GM19467 (cell line): ENCODE results near the gene ZSCAN2.
"Not testable (repeated sequence)": the region's sequence is repeated elsewhere in the genome, so short reads cannot be mapped to it uniquely, and the experiment has no call there.

ENCODE experiments used
- ATAC-seq: cut with Tn5 transposase; IDR thresholded peaks from one replicate; pipeline ENCODE4 v1.9.1; 2021; ENCODE audit warnings: mild to moderate bottlenecking, moderate library complexity; ENCODE audit not compliant: unreplicated experiment

ZSCAN2 gene

DNA sequence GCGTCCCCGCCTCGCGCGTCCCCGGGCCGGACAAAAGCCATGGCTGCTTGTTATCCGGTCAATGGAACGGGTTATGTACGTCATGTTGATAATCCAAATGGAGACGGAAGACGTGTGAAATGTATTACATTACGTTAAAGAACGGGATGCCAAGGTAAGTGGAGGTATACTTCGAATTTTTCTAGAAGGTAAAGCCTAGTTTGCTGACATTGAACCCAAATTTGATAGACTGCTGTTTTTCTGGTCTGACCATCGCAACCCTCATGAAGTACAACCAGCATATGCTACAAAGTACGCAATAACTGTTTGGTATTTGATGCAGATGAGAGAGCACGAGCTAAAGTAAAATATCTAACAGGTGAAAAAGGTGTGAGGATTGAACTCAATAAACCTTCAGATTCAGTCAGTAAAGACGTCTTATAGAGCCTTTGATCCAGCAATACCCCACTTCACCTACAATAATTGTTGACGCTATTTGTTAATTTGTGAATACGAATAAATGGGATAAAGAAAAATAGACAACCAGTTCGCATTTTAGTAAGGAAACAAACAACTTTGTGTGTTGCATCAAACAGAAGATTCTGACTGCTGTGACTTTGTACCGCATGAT is 33.5 kb downstream of the ZSCAN2 start:
- ATAC-seq: no peak

DNA sequence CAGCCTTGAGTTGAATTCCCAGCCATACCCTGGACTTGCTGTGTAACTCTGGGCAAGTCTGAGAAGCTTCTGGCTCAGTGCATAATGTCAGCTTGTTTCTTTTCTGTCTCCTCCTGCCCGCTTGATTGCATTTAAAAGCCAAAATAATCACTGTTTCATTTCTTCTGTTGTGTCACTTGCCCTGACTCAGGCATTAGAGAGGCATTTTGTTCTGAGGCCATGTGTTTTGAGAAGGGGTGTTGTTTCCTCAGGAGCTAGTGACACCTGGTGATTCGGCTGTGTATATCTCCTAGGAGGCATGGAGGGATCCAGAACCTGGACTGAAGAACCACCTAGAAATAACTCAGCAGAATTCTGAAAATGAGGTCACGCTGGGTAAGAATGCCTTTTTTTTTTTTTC is 37.3 kb downstream of the ZSCAN2 start:
- ATAC-seq: no peak

DNA sequence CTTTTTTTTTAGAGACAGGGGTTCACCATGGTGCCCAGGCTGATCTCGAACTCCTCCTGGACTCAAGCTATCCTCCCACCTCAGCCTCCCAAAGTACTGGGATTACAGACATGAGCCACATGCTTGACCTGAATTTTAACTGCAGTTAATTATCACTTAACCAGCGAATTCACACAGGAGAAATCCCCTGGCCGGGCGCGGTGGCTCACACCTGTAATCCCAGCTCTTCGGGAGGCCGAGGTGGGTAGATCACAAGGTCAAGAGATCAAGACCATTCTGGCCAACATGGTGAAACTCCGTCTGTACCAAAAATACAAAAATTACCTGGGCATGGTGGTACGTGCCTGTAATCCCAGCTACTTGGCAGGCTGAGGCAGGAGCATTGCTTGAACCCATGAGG is 41.1 kb downstream of the ZSCAN2 start:
- not testable (repeated sequence) for ATAC-seq

DNA sequence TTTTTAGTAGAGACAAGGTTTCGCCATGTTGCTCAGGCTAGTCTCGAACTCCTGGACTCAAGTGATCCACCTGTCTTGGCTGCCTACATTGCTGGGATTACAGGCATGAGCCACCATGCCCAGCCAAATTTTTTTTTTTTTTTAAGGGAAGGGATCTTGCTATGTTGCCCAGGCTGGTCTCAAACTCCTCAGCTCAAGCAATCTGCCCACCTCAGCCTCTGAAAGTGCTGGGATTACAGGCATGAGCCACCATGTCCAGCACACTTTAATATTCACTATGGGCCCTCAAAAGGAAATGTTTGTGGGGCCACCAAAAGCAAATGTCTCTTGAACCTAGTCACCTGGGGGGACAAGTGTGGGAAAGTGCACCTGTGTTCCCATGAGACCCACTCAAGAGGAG is 41.8 kb downstream of the ZSCAN2 start:
- ATAC-seq: not testable (repeated sequence)

DNA sequence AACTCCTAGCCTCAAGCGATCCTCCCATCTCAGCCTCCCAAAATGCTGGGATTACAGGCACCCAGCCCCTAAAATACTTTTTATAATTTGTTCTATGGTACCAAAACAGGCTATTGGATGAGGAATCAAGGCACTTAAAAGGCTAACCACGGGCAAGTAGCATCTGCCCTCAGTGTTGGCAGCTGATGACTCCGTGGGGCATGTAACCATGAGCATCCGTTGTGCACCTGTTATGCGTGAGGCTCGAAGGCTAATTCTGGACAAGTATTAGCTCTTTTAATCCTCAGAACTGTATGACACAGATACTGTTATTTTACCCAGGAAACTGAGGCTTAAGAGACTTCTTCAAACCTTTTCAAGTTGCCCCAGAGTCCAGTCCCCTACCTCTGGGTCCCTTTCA is 43.0 kb downstream of the ZSCAN2 start:
- no peak for ATAC-seq

DNA sequence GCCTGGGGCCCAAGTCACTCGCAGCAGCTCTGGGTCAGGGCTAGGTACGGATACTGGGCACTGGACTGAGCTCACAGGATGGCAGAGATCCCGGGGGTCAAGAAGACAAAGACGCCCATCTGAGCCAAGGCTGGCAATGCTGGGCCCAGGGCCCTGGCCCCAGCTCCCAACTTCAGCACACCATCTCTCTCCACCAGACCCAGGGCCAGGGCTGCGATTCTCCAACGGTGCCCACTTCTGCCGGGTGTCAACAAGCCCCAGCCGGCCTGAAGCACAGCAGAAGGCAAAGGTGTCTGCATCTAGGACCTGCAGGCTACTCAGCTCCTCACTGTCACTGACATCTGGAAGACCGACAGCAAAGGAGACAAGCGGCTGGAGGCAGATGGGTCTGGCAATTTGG is 44.7 kb downstream of the ZSCAN2 start:
- ATAC-seq: no peak

DNA sequence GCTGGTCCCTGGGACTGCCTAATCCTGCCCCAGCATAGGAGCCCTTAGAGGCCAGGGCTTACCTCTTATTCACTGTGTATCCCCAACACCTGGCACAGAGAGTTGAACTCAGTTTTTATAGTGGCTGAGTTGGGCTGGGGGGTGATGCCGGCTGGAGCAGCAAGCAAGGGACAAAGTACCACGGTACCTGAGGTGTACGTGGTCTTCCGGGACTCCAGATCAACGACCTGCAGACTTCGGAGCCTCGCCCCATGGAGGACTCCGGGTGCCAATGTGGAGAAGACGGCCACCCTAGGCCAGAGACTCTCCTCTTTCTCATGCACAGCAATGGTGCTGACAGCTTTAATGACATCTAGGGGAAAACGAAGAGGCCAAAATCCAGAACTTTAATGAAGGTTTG is 45.2 kb downstream of the ZSCAN2 start:
- no peak for ATAC-seq

DNA sequence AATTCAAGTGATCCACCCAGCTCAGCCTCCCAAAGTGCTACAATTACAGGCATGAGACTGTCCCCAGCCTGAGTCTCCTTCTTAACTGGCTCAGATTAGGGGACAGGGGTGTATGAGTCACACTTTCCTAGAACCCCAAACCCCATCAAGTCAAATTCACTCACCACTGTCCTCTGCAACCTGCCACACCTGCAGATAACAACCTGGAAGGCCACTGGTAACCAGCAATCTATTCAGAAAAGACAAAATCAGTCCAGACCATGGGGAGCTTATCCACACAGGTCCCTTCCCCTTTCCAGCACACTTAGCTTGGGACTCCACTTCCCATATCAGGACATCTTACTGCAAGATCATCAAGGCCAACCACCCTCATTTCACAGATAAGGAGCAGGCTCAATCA is 46.9 kb downstream of the ZSCAN2 start:
- no peak for ATAC-seq

DNA sequence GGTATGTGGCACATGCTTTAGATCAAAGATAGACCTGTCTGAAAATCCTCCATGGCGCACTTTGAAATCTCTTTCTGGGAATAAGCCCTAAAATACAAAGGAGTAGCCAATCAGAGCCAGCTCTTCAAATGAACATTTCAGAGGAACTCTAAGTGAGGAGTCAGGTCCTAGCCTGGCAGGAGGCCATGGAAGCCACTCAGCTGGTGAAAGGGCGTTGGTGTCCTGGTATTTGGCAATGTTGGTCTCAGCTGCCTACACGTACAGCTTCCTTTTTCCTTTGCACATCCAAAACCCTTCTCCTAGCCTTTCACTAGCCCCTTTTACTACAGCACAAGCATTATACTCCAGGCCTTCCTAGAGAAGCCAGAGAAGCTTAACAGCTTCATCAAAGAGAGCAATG is 47.7 kb downstream of the ZSCAN2 start:
- ATAC-seq: no peak

DNA sequence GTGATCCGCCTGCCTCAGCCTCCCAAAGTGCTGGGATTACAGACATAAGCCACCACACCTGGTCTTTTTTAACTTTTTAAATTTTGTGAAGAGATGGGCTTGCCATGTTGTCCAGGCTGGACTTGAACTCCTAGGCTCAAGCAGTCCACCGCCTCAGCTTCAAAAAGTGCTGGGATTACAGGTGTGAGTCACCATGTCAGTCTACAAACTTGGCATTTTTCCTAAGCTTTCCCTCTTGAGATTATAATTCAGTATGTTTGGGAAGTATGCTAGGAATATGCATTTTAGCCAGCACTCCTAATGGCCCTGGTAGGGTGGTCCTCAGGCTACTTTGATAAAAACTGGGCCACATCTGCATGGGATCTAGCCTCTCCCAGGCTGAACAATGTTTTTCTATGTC is 48.9 kb downstream of the ZSCAN2 start:
- no peak for ATAC-seq

DNA sequence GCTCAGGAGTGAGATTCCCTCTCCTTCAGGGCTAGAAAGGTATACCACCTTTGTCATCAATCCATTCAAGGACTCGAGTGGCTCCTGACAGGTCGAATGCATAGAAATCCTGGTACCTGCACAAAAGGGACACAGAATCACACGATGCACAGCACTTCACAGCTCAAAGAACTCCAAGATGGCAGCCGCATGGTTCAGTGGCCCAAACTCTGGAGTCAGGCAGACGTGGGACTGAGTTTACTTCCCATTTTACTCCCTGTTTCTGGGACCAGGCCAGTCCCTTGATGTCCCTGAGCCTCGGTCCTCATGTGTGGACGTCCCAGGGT is 52.7 kb downstream of the ZSCAN2 start:
- no peak for ATAC-seq

DNA sequence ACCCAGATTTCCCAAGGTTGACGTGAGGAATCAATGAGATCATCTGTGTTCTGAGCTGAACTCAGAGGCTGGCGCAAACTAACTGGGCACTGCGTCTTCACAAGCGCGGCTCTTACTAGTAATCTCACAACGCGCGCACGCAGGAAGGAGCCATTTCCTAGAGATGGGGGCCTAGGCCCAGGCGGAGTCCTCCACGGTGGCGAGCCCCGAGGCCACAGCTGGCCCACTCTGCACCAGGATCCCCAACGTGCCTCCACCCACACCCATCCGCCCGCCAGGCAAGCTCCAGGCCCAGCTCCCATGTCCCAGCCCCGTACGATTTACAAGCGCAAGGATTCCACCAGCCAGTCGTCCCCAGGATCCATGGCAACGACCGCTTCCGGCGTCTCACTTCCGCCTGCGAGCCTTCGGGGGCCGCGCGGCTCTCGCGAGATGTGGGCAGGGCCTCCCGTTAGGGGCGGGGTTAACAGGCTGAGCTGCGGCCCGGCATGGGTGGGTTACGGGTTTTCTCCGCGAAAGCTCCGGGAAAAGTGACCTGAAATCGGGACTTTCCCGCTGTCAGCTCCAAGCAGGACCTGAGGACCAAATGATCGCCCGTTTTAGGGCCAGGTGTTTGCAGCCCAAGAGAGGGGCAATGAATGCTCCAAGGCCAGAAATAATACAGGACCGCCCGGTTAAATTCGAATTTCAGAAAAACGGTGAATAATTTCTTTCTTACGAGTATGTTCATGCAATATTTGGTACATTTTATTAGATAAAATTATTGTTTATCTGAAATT is 53.3 kb downstream of the ZSCAN2 start, which contains the start of gene WDR73:
WDR73 (minus strand) TSS at position 374 of the 779 bp plus-strand sequence; CDS start at position 365, 9 bp downstream.
- peak; percentile 75 for ATAC-seq

DNA sequence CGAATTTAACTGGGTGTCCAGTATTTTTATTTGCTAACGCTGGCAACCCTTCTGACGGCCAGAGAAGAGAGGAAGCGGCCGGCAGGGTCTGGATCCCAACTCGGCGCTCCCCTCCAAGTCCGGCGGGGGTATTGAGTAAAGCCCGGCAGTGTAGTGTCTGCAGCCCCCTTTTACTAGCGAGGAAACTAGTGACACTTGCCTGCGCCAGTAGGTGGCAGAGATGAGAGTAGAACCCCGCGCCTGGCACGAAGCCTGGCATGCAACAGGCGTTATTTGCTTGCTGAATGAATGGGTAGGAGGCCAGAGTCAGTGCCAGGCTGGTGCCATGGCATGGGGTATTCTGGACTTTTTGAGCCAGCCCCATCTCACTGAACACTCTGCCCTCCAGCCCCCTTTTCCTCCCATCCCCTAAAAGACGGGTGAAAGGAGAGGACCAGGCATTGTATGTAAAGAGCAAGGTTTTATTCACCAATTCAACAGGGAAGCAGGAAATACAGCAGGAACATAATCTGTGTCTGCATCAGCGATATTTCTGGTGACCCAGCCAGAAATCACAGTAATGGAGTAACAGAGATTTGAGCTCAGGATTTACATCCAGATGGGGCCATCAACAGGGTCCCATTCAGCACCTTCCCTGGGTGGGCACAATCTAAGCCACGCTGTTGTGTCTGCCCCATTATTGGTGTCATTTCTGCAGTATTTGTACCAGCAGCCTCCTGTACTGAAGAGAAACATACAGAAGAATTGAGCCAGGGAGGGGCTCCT is 54.1 kb downstream of the ZSCAN2 start:
- ATAC-seq: no peak

DNA sequence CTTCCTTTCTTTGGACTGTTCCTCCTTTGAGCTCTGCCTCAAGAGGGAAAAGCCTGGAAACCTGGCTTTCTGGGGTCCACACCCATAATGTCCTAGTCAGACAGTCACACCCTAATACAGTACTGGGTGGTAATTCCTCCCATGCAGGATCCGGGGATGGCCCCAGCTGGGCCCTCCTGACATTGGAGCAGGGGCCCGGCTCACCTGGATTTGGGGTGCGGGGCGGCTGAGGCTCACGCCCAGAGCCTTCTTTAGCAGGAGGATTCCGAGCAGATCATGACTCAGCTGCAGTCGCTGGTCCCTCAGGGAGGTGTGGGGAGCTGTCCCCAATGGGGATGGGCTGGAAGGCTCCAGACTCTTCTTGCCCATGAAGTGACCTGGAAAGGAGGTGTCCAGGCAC is 56.2 kb downstream of the ZSCAN2 start:
- no peak for ATAC-seq

DNA sequence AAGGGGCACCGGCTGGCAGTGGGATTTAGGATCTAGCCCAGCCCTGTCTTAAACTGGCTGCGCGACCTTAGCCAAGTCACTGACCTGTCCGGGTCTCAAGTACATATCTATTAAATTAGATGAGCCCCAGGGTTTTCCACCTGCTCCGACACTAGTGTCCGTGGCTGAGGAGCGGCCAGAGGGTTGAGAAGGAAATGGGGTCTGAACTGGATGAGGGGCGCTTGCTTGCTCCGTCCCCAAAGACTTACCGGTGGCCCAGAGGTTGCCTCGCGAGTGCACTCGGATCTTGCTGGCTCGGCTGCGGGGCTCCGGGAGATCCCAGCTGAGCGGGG is 56.9 kb downstream of the ZSCAN2 start:
- ATAC-seq: no peak

DNA sequence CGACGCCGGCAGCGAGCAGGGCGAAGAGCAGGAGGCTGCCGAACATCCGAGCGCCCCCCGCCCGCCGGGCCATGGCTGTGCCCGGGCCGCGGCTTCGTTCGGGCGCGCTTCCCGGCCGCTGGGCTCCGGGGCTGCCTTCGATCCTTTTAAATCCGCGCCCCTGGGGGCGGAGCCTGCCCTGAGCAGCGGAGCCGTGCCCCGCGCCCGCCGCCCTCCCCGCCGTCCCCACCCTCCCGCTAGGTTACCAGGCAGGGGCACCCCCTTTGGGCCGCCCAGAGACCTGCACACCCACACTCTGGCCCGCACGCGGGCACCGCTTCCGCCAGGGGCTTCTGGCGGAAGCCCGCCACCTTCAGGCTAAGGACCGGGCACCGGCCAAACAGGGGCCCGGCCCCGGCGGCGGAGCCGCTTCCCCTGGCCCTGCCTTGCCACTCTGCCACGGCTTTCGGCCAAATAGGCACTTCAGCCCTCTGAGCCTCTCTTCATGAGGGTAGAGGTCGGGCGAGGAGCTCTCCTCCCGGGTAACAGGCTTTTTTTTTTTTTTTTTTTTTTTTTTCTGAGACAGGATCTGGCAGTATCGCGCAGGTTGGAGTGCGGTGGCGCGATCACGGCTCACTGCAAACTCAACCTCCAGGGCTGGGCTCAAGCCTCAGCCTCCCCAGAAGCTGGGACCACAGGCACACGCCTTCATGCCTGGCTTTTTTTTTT is 57.4 kb downstream of the ZSCAN2 start, which contains the start of gene NMB:
NMB (minus strand) TSS at position 120 of the 708 bp plus-strand sequence; CDS start at position 73, 47 bp downstream.
- ATAC-seq: peak; percentile 70

DNA sequence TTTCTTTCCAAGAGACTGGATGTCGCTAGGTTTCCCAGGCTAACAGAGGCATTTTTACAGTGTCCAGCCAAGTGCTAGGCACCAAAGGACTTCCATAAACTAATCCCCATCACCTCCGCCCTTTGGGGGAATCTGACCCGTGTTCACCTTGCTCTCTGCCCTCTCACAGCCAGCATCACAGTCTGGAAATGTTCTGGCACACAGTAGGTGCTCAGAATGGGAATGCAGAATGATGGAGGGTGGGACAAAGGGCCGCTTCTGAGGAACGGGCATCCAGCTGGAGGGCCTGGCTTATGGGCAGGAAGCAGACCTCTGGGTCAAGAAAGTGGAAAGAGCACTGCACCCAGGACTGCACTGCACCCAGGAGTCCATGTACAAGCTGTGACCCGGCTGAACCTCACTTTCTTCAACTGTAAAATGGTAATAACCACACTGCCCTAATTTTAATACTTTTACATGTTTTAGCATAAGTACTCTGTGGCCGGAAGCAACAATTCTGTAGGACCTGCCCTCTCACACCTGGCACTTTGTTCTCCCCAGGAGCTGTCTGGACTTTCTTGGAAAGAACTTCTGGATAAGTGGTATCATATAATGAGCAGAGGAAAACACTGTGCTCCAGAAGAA is 58.1 kb downstream of the ZSCAN2 start:
- no peak for ATAC-seq

DNA sequence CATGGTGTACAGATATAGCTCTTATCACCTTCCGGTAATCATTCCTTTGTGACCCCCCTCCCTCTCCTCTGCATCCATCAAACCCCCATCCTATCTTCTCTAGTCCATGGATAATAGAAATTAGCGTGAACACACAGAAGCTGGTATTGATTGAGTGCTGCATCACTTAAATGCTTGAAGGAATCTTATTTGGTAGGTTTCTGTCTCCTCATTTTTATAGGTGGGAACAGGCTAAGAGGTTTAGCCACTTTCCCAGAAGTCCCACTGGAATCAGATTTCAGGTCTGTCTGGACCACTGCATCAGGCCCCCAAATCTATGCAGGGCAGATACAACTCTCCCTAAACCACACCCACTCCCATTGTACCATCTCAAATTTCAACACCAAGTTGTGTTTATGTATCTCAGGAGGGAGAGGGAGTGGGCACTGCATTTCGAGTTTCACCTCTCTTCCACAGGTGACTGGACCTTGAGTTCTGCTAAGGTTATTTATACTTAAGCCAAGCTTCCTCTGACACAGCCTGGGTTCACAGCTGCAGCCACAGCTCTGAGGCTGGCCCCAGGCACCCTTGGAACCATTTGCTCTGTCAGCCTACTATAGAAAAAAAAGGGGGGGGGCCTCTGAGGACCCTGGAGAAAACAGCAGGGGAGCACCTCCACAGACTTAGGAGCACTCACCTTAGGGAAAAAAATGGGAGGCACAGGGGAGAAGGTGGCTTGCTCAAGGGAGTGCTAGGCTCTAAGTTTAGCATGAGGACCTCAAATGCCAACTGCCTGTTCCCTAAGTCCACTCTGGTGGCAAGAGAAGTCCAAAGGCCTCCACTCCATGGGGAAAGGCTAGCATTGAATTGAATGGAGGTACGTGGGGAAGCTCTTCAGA is 59.3 kb downstream of the ZSCAN2 start:
- ATAC-seq: no peak

DNA sequence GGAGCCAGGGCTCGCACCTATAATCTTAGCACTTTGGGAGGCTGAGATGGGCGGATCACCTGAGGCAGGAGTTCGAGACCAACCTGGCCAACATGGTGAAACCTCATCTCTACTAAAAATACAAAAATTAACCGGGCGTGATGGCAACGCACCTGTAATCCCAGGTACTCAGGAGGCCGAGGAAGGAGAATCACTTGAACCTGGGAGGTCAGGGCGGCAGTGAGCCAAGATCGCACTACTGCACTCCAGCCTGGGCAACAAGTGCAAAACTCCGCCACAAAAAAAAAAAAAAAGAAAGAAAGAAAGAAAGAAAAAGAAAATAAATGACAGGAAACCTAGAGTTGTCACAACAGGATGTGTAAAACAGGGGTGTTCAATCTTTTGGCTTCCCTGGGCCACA is 60.2 kb downstream of the ZSCAN2 start:
- no peak for ATAC-seq

DNA sequence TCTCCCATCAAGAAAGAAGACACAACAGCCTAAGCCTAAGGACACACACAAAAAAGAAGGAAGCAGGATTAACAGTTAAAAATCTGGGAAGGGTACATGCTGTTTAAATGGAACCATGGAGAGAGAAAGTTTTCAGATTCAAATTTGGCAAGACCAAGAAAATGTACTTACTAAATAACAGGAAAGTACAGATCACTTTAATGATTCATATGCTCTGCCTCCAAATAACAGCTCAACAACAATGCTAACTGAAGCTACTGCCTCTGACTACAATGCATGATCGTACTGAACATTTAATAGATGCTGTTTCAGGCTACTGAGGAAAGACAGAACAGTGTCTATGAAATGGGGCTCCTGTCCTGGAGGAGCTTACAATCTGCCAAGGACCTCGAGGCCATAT is 65.6 kb downstream of the ZSCAN2 start:
- no peak for ATAC-seq
